ENCODE measurements around the gene PLXNB3. TPM values are rescaled to one million over a fixed set of nuclear protein-coding genes. Genes with fewer than 3 reads are reported as not detected.

Gene PLXNB3
- total and polyA plus RNA-seq, 2 experiments from 2014 or later: 0.70 to 4.1 TPM

DNA sequence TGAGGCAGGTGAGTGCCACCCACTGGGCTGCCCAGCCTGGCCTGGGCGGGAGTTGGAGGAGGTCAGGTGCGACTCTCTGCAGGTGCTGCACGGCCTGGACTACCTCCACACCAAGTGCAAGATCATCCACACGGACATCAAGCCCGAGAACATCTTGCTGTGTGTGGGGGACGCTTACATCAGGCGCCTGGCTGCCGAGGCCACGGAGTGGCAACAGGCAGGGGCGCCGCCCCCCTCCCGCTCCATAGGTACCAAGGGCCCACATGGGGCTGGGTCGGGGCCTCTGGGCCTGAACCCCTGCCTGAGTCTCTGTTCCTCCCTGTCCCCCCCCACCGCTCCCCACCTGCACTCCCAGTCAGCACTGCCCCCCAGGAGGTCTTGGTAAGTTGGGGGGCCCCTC is 18.8 kb downstream of the PLXNB3 start (continued):
- TF ChIP-seq, protein P1, sequence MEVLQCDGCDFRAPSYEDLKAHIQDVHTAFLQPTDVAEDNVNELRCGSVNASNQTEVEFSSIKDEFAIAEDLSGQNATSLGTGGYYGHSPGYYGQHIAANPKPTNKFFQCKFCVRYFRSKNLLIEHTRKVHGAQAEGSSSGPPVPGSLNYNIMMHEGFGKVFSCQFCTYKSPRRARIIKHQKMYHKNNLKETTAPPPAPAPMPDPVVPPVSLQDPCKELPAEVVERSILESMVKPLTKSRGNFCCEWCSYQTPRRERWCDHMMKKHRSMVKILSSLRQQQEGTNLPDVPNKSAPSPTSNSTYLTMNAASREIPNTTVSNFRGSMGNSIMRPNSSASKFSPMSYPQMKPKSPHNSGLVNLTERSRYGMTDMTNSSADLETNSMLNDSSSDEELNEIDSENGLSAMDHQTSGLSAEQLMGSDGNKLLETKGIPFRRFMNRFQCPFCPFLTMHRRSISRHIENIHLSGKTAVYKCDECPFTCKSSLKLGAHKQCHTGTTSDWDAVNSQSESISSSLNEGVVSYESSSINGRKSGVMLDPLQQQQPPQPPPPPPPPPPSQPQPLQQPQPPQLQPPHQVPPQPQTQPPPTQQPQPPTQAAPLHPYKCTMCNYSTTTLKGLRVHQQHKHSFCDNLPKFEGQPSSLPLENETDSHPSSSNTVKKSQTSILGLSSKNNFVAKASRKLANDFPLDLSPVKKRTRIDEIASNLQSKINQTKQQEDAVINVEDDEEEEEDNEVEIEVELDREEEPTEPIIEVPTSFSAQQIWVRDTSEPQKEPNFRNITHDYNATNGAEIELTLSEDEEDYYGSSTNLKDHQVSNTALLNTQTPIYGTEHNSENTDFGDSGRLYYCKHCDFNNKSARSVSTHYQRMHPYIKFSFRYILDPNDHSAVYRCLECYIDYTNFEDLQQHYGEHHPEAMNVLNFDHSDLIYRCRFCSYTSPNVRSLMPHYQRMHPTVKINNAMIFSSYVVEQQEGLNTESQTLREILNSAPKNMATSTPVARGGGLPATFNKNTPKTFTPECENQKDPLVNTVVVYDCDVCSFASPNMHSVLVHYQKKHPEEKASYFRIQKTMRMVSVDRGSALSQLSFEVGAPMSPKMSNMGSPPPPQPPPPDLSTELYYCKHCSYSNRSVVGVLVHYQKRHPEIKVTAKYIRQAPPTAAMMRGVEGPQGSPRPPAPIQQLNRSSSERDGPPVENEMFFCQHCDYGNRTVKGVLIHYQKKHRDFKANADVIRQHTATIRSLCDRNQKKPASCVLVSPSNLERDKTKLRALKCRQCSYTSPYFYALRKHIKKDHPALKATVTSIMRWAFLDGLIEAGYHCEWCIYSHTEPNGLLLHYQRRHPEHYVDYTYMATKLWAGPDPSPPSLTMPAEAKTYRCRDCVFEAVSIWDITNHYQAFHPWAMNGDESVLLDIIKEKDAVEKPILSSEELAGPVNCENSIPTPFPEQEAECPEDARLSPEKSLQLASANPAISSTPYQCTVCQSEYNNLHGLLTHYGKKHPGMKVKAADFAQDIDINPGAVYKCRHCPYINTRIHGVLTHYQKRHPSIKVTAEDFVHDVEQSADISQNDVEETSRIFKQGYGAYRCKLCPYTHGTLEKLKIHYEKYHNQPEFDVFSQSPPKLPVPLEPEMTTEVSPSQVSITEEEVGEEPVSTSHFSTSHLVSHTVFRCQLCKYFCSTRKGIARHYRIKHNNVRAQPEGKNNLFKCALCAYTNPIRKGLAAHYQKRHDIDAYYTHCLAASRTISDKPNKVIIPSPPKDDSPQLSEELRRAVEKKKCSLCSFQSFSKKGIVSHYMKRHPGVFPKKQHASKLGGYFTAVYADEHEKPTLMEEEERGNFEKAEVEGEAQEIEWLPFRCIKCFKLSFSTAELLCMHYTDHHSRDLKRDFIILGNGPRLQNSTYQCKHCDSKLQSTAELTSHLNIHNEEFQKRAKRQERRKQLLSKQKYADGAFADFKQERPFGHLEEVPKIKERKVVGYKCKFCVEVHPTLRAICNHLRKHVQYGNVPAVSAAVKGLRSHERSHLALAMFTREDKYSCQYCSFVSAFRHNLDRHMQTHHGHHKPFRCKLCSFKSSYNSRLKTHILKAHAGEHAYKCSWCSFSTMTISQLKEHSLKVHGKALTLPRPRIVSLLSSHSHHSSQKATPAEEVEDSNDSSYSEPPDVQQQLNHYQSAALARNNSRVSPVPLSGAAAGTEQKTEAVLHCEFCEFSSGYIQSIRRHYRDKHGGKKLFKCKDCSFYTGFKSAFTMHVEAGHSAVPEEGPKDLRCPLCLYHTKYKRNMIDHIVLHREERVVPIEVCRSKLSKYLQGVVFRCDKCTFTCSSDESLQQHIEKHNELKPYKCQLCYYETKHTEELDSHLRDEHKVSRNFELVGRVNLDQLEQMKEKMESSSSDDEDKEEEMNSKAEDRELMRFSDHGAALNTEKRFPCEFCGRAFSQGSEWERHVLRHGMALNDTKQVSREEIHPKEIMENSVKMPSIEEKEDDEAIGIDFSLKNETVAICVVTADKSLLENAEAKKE (CRISPR knock-in tag; IDR thresholded peaks at IDR 0.05): no peak
- TF ChIP-seq CTCF (conservative IDR thresholded peaks at IDR 0.05; ENCODE audit: low read depth in 2 of 2): no peak
- no peak for TF ChIP-seq ZNF114 (CRISPR knock-in tag; IDR thresholded peaks at IDR 0.05)
- TF ChIP-seq, protein P2, sequence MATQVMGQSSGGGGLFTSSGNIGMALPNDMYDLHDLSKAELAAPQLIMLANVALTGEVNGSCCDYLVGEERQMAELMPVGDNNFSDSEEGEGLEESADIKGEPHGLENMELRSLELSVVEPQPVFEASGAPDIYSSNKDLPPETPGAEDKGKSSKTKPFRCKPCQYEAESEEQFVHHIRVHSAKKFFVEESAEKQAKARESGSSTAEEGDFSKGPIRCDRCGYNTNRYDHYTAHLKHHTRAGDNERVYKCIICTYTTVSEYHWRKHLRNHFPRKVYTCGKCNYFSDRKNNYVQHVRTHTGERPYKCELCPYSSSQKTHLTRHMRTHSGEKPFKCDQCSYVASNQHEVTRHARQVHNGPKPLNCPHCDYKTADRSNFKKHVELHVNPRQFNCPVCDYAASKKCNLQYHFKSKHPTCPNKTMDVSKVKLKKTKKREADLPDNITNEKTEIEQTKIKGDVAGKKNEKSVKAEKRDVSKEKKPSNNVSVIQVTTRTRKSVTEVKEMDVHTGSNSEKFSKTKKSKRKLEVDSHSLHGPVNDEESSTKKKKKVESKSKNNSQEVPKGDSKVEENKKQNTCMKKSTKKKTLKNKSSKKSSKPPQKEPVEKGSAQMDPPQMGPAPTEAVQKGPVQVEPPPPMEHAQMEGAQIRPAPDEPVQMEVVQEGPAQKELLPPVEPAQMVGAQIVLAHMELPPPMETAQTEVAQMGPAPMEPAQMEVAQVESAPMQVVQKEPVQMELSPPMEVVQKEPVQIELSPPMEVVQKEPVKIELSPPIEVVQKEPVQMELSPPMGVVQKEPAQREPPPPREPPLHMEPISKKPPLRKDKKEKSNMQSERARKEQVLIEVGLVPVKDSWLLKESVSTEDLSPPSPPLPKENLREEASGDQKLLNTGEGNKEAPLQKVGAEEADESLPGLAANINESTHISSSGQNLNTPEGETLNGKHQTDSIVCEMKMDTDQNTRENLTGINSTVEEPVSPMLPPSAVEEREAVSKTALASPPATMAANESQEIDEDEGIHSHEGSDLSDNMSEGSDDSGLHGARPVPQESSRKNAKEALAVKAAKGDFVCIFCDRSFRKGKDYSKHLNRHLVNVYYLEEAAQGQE (IDR thresholded peaks at IDR 0.05; ENCODE audit: unreplicated experiment): no peak

All from GM23338 (cell line).